Chondrocyte (in vitro differentiated cells): ENCODE results near the gene SNRK. TPM values are rescaled to one million over a fixed set of nuclear protein-coding genes. Genes with fewer than 3 reads are reported as not detected.

Experiments
- DNase-seq: peaks from one replicate; pipeline ENCODE4 v3.0.0; 2021; ENCODE audit warnings: mixed read lengths, low spot score
- H3K27ac Mint-ChIP-seq: one replicate; pipeline ENCODE4 v1.8.0; 2021; ENCODE audit warnings: mild to moderate bottlenecking, moderate library complexity, mixed read lengths; ENCODE audit not compliant: unreplicated experiment
- H3K27me3 Mint-ChIP-seq: 2 replicates; pipeline ENCODE4 v1.8.0; 2021; ENCODE audit warnings: low read depth, mixed read lengths
- H3K36me3 Mint-ChIP-seq: 2 replicates; pipeline ENCODE4 v1.8.0; 2021; ENCODE audit warnings: low read depth, mixed read lengths
- H3K4me1 Mint-ChIP-seq: 2 replicates; pipeline ENCODE4 v1.8.0; 2021; ENCODE audit warnings: low read depth, mild to moderate bottlenecking, mixed read lengths
- H3K4me3 Mint-ChIP-seq: one replicate; pipeline ENCODE4 v1.8.0; 2021; ENCODE audit warnings: mild to moderate bottlenecking, moderate library complexity, mixed read lengths; ENCODE audit not compliant: unreplicated experiment
- H3K9me3 Mint-ChIP-seq: 2 replicates; pipeline ENCODE4 v1.8.0; 2021; ENCODE audit warnings: low read depth, mixed read lengths
- CTCF ChIP-seq: fragments of 200-600 bp; sonication (generic); IDR thresholded peaks from 2 replicates; pipeline ENCODE4 v1.5.0; 2021; ENCODE audit warnings: antibody characterized with exemption, mild to moderate bottlenecking, moderate library complexity
- total RNA-seq: library from RNA; stranded (reverse); gene quantifications from 3 replicates; pipeline ENCODE4 v1.2.1, GENCODE V29; 2021

SNRK gene
- total RNA-seq, 1 donor from 2014 or later = 18.1 TPM

DNA sequence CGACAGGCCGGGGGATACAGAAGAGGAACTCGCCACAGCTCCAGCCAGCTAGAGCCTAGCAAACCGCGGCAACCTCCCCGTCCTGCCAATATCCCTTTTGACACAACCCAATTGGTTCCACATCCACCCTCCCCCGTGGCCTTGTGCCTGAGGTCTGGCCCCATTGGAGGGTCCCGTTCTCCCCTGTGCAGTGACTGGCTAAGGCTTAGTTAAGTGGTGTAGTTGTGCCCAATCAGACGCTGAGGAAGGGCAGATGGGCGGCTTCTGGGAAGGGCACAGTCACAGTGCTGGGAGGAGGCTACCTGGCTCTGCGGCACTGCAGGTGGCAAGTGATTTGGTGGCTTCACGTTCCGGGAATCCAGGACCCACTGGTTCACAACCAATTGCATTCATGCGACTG is 78.6 kb downstream of the SNRK start:
- peaks cover 8% of the 10 kb centered on the region for H3K36me3 Mint-ChIP-seq
- H3K4me1 Mint-ChIP-seq = peaks cover 5% of the 10 kb centered on the region
- DNase-seq = no peak
- H3K27me3 Mint-ChIP-seq = no peaks in the 10 kb centered on the region
- no peaks in the 10 kb centered on the region for H3K9me3 Mint-ChIP-seq
- H3K27ac Mint-ChIP-seq = no peak overlapping the region
- H3K4me3 Mint-ChIP-seq = no peak overlapping the region
- no peak for TF ChIP-seq CTCF

GRCh38 chr3:43365601-43366305 is 79.4 kb downstream of the SNRK start:
- Mint-ChIP-seq H3K9me3 (no peaks in the 10 kb centered on the region), H3K4me3 (no peak overlapping the region), H3K27ac (no peak overlapping the region), H3K27me3 (no peaks in the 10 kb centered on the region), H3K36me3 (peaks cover 8% of the 10 kb centered on the region), H3K4me1 (peaks cover 5% of the 10 kb centered on the region)
- no peak for DNase-seq
- TF ChIP-seq CTCF = no peak

GRCh38 chr3:43366481-43366880 is 80.1 kb downstream of the SNRK start:
- TF ChIP-seq CTCF = no peak
- Mint-ChIP-seq H3K9me3 (no peaks in the 10 kb centered on the region), H3K36me3 (peaks cover 8% of the 10 kb centered on the region), H3K4me3 (no peak overlapping the region), H3K4me1 (peaks cover 5% of the 10 kb centered on the region), H3K27ac (no peak overlapping the region), H3K27me3 (no peaks in the 10 kb centered on the region)
- no peak for DNase-seq

- Mint-ChIP-seq H3K27ac (no peak overlapping the region), H3K36me3 (peaks cover 8% of the 10 kb centered on the region), H3K4me1 (peaks cover 5% of the 10 kb centered on the region), H3K9me3 (no peaks in the 10 kb centered on the region), H3K27me3 (no peaks in the 10 kb centered on the region), H3K4me3 (no peak overlapping the region)
- no peak for TF ChIP-seq CTCF
- DNase-seq = no peak
Observed at GRCh38 chr3:43366885-43367284, 80.5 kb downstream of the SNRK start.

- TF ChIP-seq CTCF = no peak
- Mint-ChIP-seq H3K4me1 (no peaks in the 10 kb centered on the region), H3K27ac (no peak overlapping the region), H3K27me3 (no peaks in the 10 kb centered on the region), H3K9me3 (no peaks in the 10 kb centered on the region), H3K4me3 (no peak overlapping the region), H3K36me3 (peaks cover 3% of the 10 kb centered on the region)
- no peak for DNase-seq
Observed at GRCh38 chr3:43369404-43370292, 83.3 kb downstream of the SNRK start.
